AG09309 (cell line): ENCODE results near the gene WFIKKN2.

Experiments
- DNase-seq: peaks from one replicate; pipeline ENCODE4 v3.0.0-alpha.2; 2010; ENCODE audit warnings: low read depth
- H3K4me3 ChIP-seq: 2 replicates; pipeline ENCODE4 v1.5.1; 2011; ENCODE audit warnings: mild to moderate bottlenecking, low read depth, low read length, moderate library complexity; ENCODE audit not compliant: control insufficient read depth
- TF ChIP-seq, protein P1 (sequence below): IDR thresholded peaks from 2 replicates; pipeline ENCODE4 v1.5.1; 2011; ENCODE audit warnings: mild to moderate bottlenecking, low read depth, low read length, inconsistent platforms; ENCODE audit not compliant: insufficient read depth, control insufficient read depth; ENCODE audit errors: missing control alignments

WFIKKN2 gene

GRCh38 chr17:50865868-50866260, 30.5 kb downstream of the WFIKKN2 start:
- TF ChIP-seq, protein P1, sequence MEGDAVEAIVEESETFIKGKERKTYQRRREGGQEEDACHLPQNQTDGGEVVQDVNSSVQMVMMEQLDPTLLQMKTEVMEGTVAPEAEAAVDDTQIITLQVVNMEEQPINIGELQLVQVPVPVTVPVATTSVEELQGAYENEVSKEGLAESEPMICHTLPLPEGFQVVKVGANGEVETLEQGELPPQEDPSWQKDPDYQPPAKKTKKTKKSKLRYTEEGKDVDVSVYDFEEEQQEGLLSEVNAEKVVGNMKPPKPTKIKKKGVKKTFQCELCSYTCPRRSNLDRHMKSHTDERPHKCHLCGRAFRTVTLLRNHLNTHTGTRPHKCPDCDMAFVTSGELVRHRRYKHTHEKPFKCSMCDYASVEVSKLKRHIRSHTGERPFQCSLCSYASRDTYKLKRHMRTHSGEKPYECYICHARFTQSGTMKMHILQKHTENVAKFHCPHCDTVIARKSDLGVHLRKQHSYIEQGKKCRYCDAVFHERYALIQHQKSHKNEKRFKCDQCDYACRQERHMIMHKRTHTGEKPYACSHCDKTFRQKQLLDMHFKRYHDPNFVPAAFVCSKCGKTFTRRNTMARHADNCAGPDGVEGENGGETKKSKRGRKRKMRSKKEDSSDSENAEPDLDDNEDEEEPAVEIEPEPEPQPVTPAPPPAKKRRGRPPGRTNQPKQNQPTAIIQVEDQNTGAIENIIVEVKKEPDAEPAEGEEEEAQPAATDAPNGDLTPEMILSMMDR, result no peak
- H3K4me3 ChIP-seq, result peak overlapping the region; percentile 57
- DNase-seq, result no peak

GRCh38 chr17:50866261-50866949, 31.0 kb downstream of the WFIKKN2 start, which contains the start of gene TOB1:
Gene TOB1, minus strand, starts transcription at chr17:50866354. Its CDS starts 2,337 bp downstream, at chr17:50864017.
- H3K4me3 ChIP-seq, result peak within 1 kb of the TSS; percentile 87
- TF ChIP-seq, protein P1, result no peak
- peak; percentile 80 for DNase-seq

DNA sequence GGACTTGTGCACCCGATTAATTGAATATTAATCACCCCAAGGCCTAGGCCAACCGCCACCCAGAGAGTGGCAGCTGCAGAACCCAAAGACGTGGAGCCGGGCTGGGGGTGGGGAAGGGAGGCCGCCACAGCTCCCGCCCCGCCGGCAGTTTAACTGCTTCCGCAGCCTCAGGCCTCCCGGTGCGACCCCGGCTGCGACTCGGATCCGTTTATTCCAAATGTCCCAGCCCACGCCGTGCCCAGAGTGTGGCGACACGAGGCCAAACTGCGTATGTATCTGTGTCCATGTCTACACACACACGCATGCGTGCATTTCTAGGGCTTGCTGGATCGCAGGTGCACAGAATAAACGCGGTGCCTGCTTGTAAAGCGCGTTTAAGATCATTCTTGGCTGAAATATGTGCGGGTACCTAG, 31.6 kb downstream of the WFIKKN2 start:
- TF ChIP-seq, protein P1, result no peak
- DNase-seq, result no peak
- peak overlapping the region; percentile 87 for H3K4me3 ChIP-seq

GRCh38 chr17:50867363-50868139, 32.2 kb downstream of the WFIKKN2 start:
- DNase-seq, result no peak
- H3K4me3 ChIP-seq, result peak overlapping the region; percentile 87
- TF ChIP-seq, protein P1, result no peak

- H3K4me3 ChIP-seq, result peak overlapping the region; percentile 87
- DNase-seq, result no peak
- TF ChIP-seq, protein P1, result no peak
Observed at GRCh38 chr17:50868140-50868438, 32.7 kb downstream of the WFIKKN2 start.

- TF ChIP-seq, protein P1, result no peak
- H3K4me3 ChIP-seq, result no peak overlapping the region
- no peak for DNase-seq
Observed at GRCh38 chr17:50868602-50869001, 33.2 kb downstream of the WFIKKN2 start.

GRCh38 chr17:50871364-50871763, 36.0 kb downstream of the WFIKKN2 start:
- no peak overlapping the region for H3K4me3 ChIP-seq
- TF ChIP-seq, protein P1, result no peak
- no peak for DNase-seq
